Renal pelvis (tissue), 4 donors: ENCODE data around the gene ANKRD30B. TPM values are rescaled to one million over a fixed set of nuclear protein-coding genes. Genes with fewer than 3 reads are reported as not detected.
"Not testable (repeated sequence)": the region's sequence is repeated elsewhere in the genome, so short reads cannot be mapped to it uniquely, and the experiment has no call there.

ENCODE experiments used
- DNase-seq: peaks from one replicate; pipeline ENCODE4 v3.0.0-alpha.2; 2013
- polyA plus RNA-seq, 3 donors: library from polyadenylated mRNA; unstranded; fragments of 120-200 nt; gene quantifications; one replicate each; pipeline ENCODE4 v1.2.1, GENCODE V29; 2013; ENCODE audit not compliant: insufficient read length in 3 of 3

ANKRD30B gene
- polyA plus RNA-seq, 3 donors: 0.07 to 0.14 (median 0.08) TPM

DNA sequence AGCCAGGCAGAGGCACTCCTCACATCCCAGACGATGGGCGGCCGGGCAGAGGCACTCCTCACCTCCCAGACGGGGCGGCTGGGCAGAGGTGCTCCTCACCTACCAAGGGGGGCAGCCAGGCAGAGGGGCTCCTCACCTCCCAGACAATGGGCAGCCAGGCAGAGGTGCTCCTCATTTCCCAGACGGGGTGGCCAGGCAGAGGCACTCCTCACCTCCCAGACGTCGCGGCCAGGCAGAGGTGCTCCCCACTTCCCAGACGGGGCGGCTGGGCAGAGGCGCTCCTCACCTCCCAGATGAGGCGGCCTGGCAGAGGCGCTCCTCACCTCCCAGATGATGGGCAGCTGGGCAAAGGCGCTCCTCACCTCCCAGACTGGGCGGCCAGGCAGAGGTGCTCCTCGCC, 107.7 kb downstream of the ANKRD30B start:
- DNase-seq: not testable (repeated sequence)

GRCh38 chr18:14856256-14856655, 108.3 kb downstream of the ANKRD30B start:
- not testable (repeated sequence) for DNase-seq

GRCh38 chr18:14858514-14858913, 110.5 kb downstream of the ANKRD30B start:
- not testable (repeated sequence) for DNase-seq

- DNase-seq: not testable (repeated sequence)
These were observed 112.0 kb downstream of the ANKRD30B start for GRCh38 chr18:14859995-14860394.

GRCh38 chr18:14866426-14866825, 118.5 kb downstream of the ANKRD30B start:
- DNase-seq: not testable (repeated sequence)

DNA sequence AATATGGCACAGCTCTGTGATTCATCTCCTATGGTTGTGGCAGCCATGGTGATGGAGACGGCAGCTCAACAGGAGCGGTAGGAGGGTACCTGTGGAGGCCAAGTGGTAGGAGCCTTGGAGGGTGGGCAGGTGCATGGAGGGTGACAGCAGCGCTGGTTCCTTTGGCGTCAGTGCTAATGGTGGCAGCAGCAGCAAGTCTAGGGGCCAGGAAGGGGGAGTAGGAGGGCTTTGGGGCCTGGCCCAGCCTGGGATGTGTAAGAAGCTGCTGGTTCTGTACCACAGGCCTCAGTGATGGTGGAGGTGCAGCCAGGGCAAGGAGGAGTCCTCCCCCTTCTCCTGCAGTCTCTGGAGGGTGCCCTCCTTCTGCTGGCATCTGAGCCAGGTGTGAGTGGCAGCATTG, 120.0 kb downstream of the ANKRD30B start:
- DNase-seq: not testable (repeated sequence)

DNA sequence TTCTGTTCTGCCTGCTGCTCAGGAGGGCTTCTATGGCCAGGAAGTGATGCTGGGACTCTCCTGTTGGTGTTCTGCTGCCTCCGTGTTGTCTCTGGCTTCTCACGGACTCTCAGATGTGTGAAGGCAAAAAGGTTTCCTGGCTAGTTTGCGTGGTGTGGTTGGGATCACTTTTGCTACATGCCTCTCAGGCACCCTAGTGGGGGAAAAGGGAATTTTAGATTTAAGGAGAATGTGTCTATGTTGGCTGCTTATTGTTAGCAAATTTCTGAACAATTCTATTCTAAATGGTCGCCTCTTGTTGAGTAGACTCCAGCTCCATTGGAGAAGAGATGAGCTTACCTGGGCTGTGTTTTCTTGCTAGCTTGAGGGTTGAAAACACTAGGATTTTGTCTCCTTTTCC, 120.9 kb downstream of the ANKRD30B start:
- not testable (repeated sequence) for DNase-seq

DNA sequence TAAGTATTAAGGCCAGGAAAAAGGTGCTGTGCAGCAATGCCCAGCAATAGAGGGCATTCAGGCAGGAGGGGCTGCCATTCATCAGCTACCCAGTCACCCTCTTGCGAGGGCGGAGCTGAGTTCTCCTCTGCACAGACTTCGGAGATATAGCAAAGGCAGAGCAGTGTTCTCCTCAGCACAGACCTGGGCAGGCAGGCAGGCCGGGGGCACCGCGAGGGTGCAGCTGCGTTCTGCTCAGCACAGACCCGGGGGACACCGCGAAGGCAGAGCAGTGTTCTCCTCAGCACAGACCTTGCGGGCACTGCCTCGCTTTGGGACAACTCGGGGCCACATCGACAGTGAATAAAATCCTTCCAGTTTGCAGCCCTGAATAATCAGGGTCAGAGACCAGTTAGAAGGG, 130.9 kb downstream of the ANKRD30B start:
- DNase-seq: not testable (repeated sequence)

DNA sequence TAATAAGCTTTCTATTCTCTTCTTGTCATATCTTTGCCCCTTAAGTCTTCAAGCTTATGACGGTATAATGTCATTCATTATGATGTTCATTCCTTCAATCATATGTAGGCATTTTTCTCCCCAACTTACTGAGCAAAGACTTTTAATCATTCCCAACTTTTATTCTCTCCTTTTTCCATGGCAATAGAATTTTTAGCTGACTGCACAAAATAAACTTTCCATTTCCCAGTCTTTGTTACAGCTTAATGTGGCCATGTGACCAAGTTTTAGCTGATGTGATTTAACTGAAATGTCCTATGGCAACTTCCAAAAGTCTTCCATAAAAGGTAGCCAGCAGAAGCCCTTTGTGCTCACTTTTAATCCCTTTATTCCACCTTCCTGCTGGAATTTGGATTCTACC, 152.5 kb downstream of the ANKRD30B start:
- DNase-seq: no peak

Other genes starting within 250 kb of the ANKRD30B start
- under 1 TPM; 0.08 to 0.11 (median 0.09) TPM for gene POTEC, start 204.6 kb upstream of the ANKRD30B start, polyA plus RNA-seq